Measurements from ENCODE around the gene DNAI4.
"Not testable (repeated sequence)": the region's sequence is repeated elsewhere in the genome, so short reads cannot be mapped to it uniquely, and the experiment has no call there.

DNAI4 gene

DNA sequence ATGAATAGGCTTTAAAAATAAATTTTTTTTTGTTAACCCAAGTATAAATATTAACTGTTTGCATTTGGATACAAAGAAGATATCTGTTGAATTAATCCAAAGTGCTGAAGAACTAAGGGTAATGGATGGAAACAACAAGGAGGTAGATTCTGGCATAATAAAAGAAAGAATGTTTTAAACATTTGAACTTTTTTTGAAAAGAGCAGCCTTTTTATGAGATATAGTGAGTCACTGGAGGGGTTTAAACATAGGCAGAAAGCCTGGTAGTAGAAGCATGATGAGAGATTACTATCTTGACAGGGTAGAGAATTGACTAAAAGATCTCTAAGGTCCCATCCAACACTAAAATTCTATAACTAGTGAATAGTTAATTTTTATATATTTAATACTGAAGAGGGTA is 2.9 kb upstream of the DNAI4 start:
- DNase-seq = no peak

GRCh38 chr1:66925944-66926343 is 1.3 kb upstream of the DNAI4 start:
- DNase-seq = no peak

GRCh38 chr1:66925558-66925910 is 878 bp upstream of the DNAI4 start:
- no peak for DNase-seq

GRCh38 chr1:66920543-66920942 is 4.1 kb downstream of the DNAI4 start:
- DNase-seq = no peak

DNA sequence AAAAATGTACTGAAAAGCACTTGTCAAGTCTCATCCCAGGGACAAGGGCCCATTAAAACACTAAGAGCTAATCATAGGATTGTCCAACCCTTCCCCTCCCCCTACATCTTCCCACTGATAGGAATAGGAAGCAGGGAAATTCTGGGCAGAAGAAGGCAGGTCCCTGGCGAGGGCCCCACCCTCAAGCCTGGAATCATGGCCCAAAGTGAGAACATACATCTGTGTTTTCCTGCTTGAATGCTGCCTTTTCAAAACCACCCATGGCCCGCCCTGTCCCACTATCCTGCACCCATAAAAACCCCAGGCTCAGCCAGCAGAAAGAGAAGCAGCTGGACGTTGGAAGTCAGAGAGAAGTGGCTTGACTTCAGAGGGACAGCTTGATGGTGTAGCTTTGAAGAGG is 4.8 kb downstream of the DNAI4 start:
- no peak for DNase-seq

DNA sequence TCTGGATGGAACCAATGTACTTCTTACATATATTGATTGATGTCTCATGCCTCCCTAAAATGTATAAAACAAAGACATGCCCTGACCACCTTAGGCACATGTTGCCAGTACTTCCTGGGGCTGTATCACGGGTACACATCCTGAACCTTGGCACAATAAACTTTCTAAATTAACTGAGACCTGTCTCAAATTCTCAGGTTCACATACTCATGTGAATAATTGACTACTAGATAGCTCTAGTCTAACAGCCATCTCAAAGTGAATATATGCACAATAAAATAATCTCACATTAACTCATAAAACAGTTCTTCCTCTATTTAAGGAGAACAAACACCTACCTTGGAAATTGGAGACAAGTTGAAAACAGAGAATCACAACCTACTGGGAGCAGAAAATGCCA is 5.6 kb downstream of the DNAI4 start:
- no peak for DNase-seq

GRCh38 chr1:66917476-66917875 is 7.2 kb downstream of the DNAI4 start:
- DNase-seq = no peak

DNA sequence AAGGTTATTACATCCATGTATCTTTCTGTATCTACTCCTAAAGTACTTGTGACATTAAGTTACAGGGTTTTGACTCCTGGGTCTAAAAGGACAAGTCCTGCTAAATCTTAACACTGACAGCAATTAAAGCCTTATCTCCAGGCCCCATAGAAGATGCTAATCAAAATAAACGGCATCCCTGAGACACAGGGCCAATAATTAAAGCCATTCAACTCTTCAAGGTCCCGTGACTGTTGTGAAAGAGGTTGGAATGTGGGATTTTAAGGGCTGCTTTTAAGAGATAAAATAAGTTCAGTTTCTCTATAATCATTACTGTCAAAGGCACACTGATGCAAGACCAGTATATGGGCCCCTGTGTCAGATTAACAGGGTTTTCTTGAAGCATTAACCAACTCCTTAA is 8.3 kb downstream of the DNAI4 start:
- DNase-seq = no peak

- DNase-seq = not testable (repeated sequence)
These were observed 9.5 kb downstream of the DNAI4 start for GRCh38 chr1:66915203-66915602.

GRCh38 chr1:66893712-66894111 is 30.9 kb downstream of the DNAI4 start:
- DNase-seq = no peak

DNA sequence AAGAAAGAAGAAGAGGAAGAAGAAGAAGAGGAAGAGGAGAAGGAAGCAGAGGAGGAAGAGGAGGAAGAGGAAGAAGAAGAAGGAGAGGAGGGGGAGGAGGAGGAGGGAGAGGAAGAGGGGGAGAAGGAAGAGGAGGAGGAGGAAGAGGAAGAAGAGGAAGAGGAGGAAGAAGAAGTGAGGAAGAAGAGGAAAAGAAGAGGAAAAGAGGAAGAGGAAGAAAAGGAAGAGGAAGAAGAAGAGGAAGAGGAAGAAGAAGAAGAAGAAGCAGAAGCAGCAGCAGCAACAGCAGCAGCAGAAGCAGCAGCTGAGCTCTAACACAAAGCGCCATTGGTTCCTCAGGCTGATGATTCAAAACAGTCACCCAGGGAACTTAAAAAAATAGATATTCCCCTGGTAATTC is 34.0 kb downstream of the DNAI4 start:
- DNase-seq = no peak

GRCh38 chr1:66889030-66889429 is 35.6 kb downstream of the DNAI4 start:
- no peak for DNase-seq

DNA sequence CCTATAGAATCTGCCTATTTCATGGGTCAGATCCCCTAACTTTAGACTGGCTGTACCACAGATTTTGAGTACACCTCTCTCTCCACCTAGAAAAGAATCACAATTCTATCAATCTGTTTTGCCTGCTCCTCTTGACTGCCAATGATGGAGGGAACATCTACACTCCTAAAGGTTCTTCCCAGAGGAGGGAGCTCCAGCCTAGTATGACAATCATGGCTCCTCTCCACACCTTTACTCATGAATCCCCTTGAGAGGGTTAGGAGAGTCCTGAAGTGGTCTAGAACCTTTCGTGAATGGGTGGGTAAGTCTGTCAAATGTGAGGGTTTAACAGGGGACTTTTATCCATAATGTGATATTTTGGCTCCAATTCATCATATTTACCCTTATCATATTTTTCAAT is 48.0 kb downstream of the DNAI4 start:
- DNase-seq = no peak

DNA sequence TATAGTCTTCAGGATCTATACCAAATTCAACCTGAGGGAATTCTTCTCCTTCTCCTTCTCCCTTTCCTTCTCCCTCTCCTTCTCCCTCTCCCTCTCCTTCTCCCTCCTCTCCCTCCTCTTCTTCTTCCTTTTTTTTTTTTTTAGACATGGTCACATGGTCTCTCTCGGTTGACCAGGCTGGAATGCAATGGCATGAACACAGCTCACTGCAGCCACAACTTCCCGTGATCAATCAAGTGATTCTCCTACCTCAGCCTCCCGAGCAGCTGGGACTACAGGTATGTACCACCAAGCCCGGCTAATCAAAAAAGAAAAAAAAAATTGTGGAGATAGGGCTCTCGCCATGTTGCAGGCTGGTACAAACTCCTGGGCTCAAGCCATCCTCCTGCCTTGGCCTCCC is 51.5 kb downstream of the DNAI4 start:
- no peak for DNase-seq

GRCh38 chr1:66872024-66872423 is 52.6 kb downstream of the DNAI4 start:
- not testable (repeated sequence) for DNase-seq

- no peak for DNase-seq
These were observed 57.2 kb downstream of the DNAI4 start for GRCh38 chr1:66867501-66867900.

GRCh38 chr1:66860529-66860928 is 64.1 kb downstream of the DNAI4 start:
- no peak for DNase-seq

DNA sequence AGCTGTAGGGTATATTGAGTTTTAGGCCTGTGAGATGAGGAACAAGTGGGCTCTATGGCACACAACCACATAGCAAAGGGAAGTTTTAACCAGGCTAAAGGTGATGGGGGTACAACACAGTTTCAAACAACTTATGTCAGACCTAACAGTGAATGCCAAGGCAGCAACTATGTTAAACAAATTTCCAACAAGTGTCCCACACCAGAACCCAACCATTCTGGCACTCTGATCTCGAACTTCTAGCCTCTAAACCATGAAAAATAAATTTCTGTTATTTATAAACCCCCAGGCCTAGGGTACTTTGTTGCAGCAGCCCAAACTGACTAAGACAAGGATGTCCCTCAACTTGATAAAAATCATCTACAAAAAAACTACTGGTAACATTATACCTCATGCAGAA is 71.3 kb downstream of the DNAI4 start:
- DNase-seq = no peak

DNA sequence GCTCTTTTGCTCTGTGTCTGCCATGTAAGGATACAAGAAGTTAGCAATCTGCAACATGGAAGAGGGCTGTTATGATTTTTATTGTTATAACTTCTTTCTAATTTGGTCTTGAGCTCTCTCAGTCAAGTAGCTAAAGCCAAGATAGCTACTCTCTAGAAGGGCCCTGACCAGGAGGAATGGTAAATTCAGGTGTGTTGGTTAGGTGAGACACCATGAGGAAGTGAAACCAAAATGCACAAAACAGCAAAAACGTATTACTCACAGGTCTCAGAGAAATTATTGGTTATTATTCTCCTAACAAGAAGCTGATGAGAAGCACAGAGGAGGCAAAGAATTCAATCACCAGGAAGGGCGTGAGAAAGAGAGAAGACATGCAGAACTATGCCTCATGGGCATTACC is 71.8 kb downstream of the DNAI4 start:
- DNase-seq = no peak

- no peak for DNase-seq
These were observed 73.7 kb downstream of the DNAI4 start for GRCh38 chr1:66850989-66851388.

GRCh38 chr1:66848193-66848592 is 76.5 kb downstream of the DNAI4 start:
- DNase-seq = no peak

- DNase-seq = no peak
These were observed 83.7 kb downstream of the DNAI4 start for GRCh38 chr1:66840929-66841328.

GRCh38 chr1:66834926-66835325 is 89.7 kb downstream of the DNAI4 start:
- DNase-seq = no peak

GRCh38 chr1:66833112-66833511 is 91.5 kb downstream of the DNAI4 start:
- DNase-seq = no peak

DNA sequence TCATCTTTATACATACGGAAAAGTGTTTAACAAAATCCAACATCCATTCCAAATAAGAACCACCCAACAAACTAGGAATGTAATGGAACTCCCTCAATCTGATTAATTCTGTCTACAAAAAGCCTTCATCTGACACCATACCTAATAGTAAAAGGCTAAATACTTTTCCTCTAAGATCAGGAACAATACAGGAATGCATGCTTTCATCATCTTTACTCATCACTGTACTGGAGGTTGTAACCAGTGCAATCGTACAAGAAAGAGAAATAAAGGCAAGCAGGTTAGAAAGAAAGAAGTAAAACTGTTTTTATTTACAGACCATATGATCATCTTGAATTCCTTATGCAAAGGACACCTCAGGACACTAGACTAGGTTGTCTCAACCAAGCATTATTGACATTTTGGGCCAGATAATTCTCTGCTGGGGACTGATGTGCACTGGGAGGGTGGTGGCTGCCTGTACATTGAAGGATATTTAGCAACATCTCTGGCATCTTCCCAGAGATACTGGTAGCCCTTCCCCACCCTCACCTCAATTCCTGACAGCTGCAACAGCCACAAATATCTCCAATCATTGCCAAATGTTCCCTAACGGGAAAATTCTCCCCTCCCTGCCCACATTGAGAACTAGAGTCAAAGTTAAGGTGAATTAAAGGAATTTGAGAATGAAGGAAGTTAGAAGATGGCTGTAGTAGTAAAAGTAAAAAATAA is 93.0 kb downstream of the DNAI4 start:
- DNase-seq = no peak

DNA sequence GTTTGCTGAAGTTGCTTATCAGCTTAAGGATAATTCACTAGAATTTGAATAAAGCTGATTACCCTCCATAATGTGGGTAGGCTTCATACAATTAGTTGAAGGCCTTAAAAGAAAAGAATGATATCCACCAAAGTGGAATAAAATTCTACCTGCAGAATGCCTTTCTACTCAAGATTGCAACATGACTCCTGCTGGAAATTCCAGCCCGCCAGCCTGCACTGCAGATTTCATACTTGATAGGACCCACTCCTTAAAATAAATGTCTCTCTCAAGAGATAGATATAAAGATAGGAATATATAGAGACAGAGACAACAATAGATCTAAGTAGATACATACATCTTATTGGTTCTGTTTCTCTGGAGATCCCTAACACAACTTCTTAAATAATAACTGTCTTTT is 99.9 kb downstream of the DNAI4 start:
- DNase-seq = no peak
